BLaER1 treated with 17β-estradiol and CSF1 and Interleukin-3, amounts not matched to agents 10 nM and 100 nM (cell line): ENCODE results near the gene MCHR1.
"Not testable (repeated sequence)": the region's sequence is repeated elsewhere in the genome, so short reads cannot be mapped to it uniquely, and the experiment has no call there.

ENCODE experiments used
- H3K27ac ChIP-seq, 11 experiments: shearing (Covaris generic); formaldehyde crosslinking; 2 replicates each; pipeline ENCODE4 v1.8.1; 2022
- H3K27me3 ChIP-seq, 11 experiments: shearing (Covaris generic); formaldehyde crosslinking; 2 replicates each; pipeline ENCODE4 v1.8.1; 2022
- H3K36me3 ChIP-seq, 11 experiments: shearing (Covaris generic); formaldehyde crosslinking; 2 replicates each; pipeline ENCODE4 v1.8.1; 2022
- H3K4me1 ChIP-seq, 10 experiments: shearing (Covaris generic); formaldehyde crosslinking; 2 replicates each; pipeline ENCODE4 v1.8.1; 2022
- H3K4me2 ChIP-seq, 11 experiments: shearing (Covaris generic); formaldehyde crosslinking; 2 replicates each; pipeline ENCODE4 v1.8.1; 2022
- H3K4me3 ChIP-seq, 10 experiments: shearing (Covaris generic); formaldehyde crosslinking; 2 replicates each; pipeline ENCODE4 v1.8.1; 2022
- H3K9ac ChIP-seq, 11 experiments: shearing (Covaris generic); formaldehyde crosslinking; 2 replicates each; pipeline ENCODE4 v1.8.1; 2022
- H3K9me3 ChIP-seq, 11 experiments: shearing (Covaris generic); formaldehyde crosslinking; replicated peaks in 1 of 11; 2 replicates each; pipeline ENCODE4 v1.8.1; 2022
- H4K20me1 ChIP-seq, 11 experiments: shearing (Covaris generic); formaldehyde crosslinking; 2 replicates each; pipeline ENCODE4 v1.8.1; 2022
- Cebpa-rat ChIP-seq, 11 experiments: shearing (Covaris generic); IDR thresholded peaks; 2 replicates each; pipeline ENCODE4 v1.8.1; 2022

The MCHR1 gene

GRCh38 chr22:40714499-40715337, 35.4 kb downstream of the MCHR1 start:
- TF ChIP-seq Cebpa-rat (IDR thresholded peaks at IDR 0.05), result no peak
- no peaks in the 10 kb centered on the region for H3K36me3 ChIP-seq
- no peak overlapping the region for H3K27ac ChIP-seq
- H3K9ac ChIP-seq, result no peak overlapping the region
- no peak overlapping the region for H3K4me3 ChIP-seq
- no peaks in the 10 kb centered on the region for H3K9me3 ChIP-seq
- H3K27me3 ChIP-seq, result no peaks in the 10 kb centered on the region
- no peaks in the 10 kb centered on the region for H4K20me1 ChIP-seq
- H3K4me1 ChIP-seq, result peaks cover 24 to 36% (median 29%) of the 10 kb centered on the region in 10 experiments
- H3K4me2 ChIP-seq, result peak overlapping the region in 7 of 11 experiments; percentile 8 to 43 (median 33); a peak in 10 of 22 replicates

- no peaks in the 10 kb centered on the region for H3K9me3 ChIP-seq
- H3K27ac ChIP-seq, result no peak overlapping the region
- no peak overlapping the region for H3K9ac ChIP-seq
- peaks cover 19 to 28% (median 24%) of the 10 kb centered on the region in 10 experiments for H3K4me1 ChIP-seq
- no peaks in the 10 kb centered on the region for H3K36me3 ChIP-seq
- no peaks in the 10 kb centered on the region for H3K27me3 ChIP-seq
- no peak for TF ChIP-seq Cebpa-rat (IDR thresholded peaks at IDR 0.05)
- H3K4me3 ChIP-seq, result no peak overlapping the region
- no peaks in the 10 kb centered on the region for H4K20me1 ChIP-seq
- H3K4me2 ChIP-seq, result no peak overlapping the region
Observed at GRCh38 chr22:40716116-40716515, 36.8 kb downstream of the MCHR1 start.

DNA sequence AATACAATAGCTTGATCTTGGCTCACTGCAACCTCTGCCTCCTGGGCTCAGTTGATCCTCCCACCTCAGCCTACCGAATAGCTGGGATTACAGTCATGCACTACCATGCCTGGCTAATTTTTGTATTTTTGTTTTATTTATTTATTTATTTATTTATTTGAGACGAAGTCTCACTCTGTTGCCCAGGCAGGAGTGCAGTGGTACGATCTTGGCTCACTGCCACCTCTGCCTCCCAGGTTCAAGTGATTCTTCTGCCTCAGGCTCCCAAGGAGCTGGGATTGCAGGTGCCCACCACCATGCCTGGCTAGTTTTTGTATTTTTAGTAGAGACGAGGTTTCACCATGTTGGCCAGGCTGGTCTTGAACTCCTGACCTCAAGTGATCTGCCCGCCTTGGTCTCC, 38.4 kb downstream of the MCHR1 start:
- not testable (repeated sequence) for H3K4me2 ChIP-seq, H4K20me1 ChIP-seq, H3K36me3 ChIP-seq, H3K27me3 ChIP-seq, H3K27ac ChIP-seq, H3K4me3 ChIP-seq, H3K9ac ChIP-seq, H3K9me3 ChIP-seq
- peaks cover 8 to 22% (median 15%) of the 10 kb centered on the region in 10 experiments; a peak in 17 of 20 replicates for H3K4me1 ChIP-seq

- H3K27me3 ChIP-seq, result no peaks in the 10 kb centered on the region
- H3K9me3 ChIP-seq, result no peaks in the 10 kb centered on the region
- no peaks in the 10 kb centered on the region for H3K36me3 ChIP-seq
- no peak overlapping the region for H3K27ac ChIP-seq
- H3K4me1 ChIP-seq, result peaks cover 8 to 22% (median 15%) of the 10 kb centered on the region in 10 experiments; a peak in 17 of 20 replicates
- TF ChIP-seq Cebpa-rat (IDR thresholded peaks at IDR 0.05), result no peak
- no peak overlapping the region for H3K9ac ChIP-seq
- H3K4me3 ChIP-seq, result no peak overlapping the region
- no peaks in the 10 kb centered on the region; a peak in 1 of 22 replicates for H4K20me1 ChIP-seq
- H3K4me2 ChIP-seq, result no peak overlapping the region
Observed at GRCh38 chr22:40718250-40719204, 39.2 kb downstream of the MCHR1 start.

DNA sequence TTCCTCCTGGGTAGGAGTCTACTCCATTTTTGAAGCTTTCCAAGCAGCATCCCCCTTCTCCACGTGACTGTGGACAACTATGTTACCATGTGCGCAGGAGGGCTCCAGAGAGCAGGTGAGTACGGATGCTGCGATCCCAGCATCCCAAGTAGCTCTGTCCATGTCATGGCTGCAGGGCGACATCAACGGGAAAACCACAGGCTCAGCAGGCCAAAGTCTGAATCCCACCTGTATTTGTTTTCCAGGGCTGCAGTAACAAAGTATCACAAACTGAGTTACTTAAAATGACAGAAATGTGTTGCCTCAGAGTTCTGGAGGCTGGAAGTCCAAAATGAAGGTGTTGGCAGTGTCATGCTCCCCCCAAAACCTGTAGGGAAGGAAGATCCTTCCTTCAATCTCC, 40.3 kb downstream of the MCHR1 start:
- Histone ChIP-seq H4K20me1 (no peaks in the 10 kb centered on the region; a peak in 1 of 22 replicates), H3K36me3 (no peaks in the 10 kb centered on the region), H3K27ac (no peak overlapping the region), H3K9ac (no peak overlapping the region), H3K27me3 (no peaks in the 10 kb centered on the region), H3K4me3 (no peak overlapping the region), H3K4me1 (peaks cover 3 to 16% (median 10%) of the 10 kb centered on the region in 10 experiments; a peak in 17 of 20 replicates), H3K4me2 (no peak overlapping the region), H3K9me3 (no peaks in the 10 kb centered on the region)
- TF ChIP-seq Cebpa-rat (IDR thresholded peaks at IDR 0.05), result no peak

GRCh38 chr22:40720156-40720537, 40.9 kb downstream of the MCHR1 start:
- H3K36me3 ChIP-seq, H3K27ac ChIP-seq, H3K27me3 ChIP-seq, H3K4me2 ChIP-seq, H3K9ac ChIP-seq, H3K4me3 ChIP-seq, H3K9me3 ChIP-seq, H4K20me1 ChIP-seq: not testable (repeated sequence)
- H3K4me1 ChIP-seq, result peaks cover 0 to 13% (median 9%) of the 10 kb centered on the region in 10 experiments; a peak in 12 of 20 replicates

GRCh38 chr22:40720538-40721256, 41.4 kb downstream of the MCHR1 start:
- H3K4me3 ChIP-seq, result no peak overlapping the region
- peaks cover 0 to 13% (median 9%) of the 10 kb centered on the region in 10 experiments; a peak in 12 of 20 replicates for H3K4me1 ChIP-seq
- H4K20me1 ChIP-seq, result no peaks in the 10 kb centered on the region; a peak in 1 of 22 replicates
- no peak overlapping the region for H3K27ac ChIP-seq
- H3K4me2 ChIP-seq, result peak overlapping the region in 5 of 11 experiments; percentile 3 to 44 (median 21); a peak in 8 of 22 replicates
- no peak overlapping the region for H3K9ac ChIP-seq
- H3K27me3 ChIP-seq, result no peaks in the 10 kb centered on the region
- H3K36me3 ChIP-seq, result no peaks in the 10 kb centered on the region
- TF ChIP-seq Cebpa-rat (IDR thresholded peaks at IDR 0.05), result no peak
- no peaks in the 10 kb centered on the region for H3K9me3 ChIP-seq

DNA sequence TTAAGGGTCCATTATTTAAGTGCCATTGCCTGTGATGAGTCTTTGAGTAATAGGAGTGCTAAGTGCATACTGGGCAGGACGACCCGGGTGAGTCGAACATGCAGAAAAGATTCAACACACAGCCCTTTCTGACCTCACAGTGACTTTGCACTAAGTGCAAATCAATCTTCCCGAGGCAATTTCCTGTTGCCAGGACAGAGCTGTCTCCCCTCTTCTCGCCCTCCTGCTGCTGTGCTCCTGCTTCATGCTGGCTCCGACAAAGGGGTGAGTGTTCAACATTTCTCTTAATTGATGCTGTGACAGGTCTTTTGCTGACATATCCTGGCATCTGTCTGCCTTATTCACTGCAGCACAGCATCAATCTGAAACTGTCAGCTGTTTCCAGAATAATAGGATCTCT, 42.0 kb downstream of the MCHR1 start:
- Histone ChIP-seq H3K27me3 (no peaks in the 10 kb centered on the region), H3K27ac (no peak overlapping the region), H3K36me3 (no peaks in the 10 kb centered on the region), H3K4me3 (no peak overlapping the region), H3K4me1 (peaks cover 0 to 13% (median 9%) of the 10 kb centered on the region in 10 experiments; a peak in 12 of 20 replicates), H3K4me2 (peak overlapping the region in 6 of 11 experiments; percentile 3 to 44 (median 22); a peak in 11 of 22 replicates), H4K20me1 (no peaks in the 10 kb centered on the region; a peak in 1 of 22 replicates), H3K9ac (no peak overlapping the region), H3K9me3 (no peaks in the 10 kb centered on the region)
- no peak for TF ChIP-seq Cebpa-rat (IDR thresholded peaks at IDR 0.05)
